ENCODE data around the gene CHAC1.

- TF ChIP-seq TRIM24 (CRISPR knock-in tag; IDR thresholded peaks at IDR 0.05) (no peak), IKZF5 (CRISPR knock-in tag; IDR thresholded peaks at IDR 0.05) (no peak)
These were observed 9.4 kb upstream of the CHAC1 start for GRCh38 chr15:40943764-40944365.
